ENCODE results near the gene EVL. TPM values are rescaled to one million over a fixed set of nuclear protein-coding genes. Genes with fewer than 3 reads are reported as not detected.
A peak's percentile ranks its signal among the peaks of the same experiment; 100 is the strongest.

The EVL gene
- total and polyA plus RNA-seq, 10 of the 15 experiments (the other 5 are each of a cell fraction or from before 2014, with no cell fraction given), result 11.9 to 341 (median 89.8) TPM

DNA sequence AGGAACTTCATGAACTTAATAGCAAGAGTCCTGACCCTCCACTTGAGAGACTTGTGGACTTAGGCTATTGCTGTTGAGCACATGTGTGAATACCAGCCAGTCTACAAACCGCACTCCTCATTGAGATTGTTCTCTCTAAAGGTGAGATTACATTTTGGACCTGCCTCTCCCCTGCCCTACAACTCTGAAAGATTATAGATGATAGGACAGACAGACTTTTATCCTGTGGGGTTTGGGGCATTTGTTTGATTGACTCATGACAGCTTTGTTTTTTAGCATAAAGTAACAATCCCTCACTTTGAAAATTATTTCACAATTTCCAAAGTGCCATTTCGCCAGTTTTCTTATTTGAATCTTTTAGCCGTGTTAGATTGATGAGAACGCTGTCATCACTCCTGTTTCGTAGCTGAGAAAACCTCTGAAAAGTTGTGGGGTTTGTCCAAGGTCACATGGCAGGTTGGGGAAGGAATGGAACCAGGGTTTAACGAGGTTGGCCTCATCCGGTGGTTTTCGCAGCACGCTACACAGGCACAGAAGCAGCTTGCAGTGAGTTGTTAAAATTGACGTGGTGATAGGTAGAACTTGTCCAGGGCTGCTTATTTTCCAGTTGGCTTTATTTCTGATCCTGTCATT, 836 bp downstream of the EVL start (continued):
- TF ChIP-seq, protein P1, sequence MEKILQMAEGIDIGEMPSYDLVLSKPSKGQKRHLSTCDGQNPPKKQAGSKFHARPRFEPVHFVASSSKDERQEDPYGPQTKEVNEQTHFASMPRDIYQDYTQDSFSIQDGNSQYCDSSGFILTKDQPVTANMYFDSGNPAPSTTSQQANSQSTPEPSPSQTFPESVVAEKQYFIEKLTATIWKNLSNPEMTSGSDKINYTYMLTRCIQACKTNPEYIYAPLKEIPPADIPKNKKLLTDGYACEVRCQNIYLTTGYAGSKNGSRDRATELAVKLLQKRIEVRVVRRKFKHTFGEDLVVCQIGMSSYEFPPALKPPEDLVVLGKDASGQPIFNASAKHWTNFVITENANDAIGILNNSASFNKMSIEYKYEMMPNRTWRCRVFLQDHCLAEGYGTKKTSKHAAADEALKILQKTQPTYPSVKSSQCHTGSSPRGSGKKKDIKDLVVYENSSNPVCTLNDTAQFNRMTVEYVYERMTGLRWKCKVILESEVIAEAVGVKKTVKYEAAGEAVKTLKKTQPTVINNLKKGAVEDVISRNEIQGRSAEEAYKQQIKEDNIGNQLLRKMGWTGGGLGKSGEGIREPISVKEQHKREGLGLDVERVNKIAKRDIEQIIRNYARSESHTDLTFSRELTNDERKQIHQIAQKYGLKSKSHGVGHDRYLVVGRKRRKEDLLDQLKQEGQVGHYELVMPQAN (conservative IDR thresholded peaks at IDR 0.05), result no peak
- TF ChIP-seq TAF1 (IDR thresholded peaks at IDR 0.05; ENCODE audit: borderline replicate concordance, low read depth, low read length) (peak; percentile 87), NR2F1 (conservative IDR thresholded peaks at IDR 0.05) (peak; percentile 56; the same call in 1 of the 2 replicates), HDAC2 (IDR thresholded peaks at IDR 0.05) (no peak), IKZF2 (IDR thresholded peaks at IDR 0.05) (peak; percentile 87 to 89; a peak in 3 of 4 replicates), ZNF207 (IDR thresholded peaks at IDR 0.05; ENCODE audit: borderline replicate concordance) (no peak; the same call in 1 of the 2 replicates), SP1 (IDR thresholded peaks at IDR 0.05; ENCODE audit: low read depth, low read length) (peak; percentile 84), CEBPB (IDR thresholded peaks at IDR 0.05; ENCODE audit: borderline replicate concordance in 1 of 2, low read depth in 2 of 2, low read length in 2 of 2) (no peak), TCF3 (IDR thresholded peaks at IDR 0.05; ENCODE audit: borderline replicate concordance, insufficient read depth, low read depth, low read length) (peak; percentile 86), BRCA1 (IDR thresholded peaks at IDR 0.05; ENCODE audit: low read depth, low read length) (no peak), BMI1 (IDR thresholded peaks at IDR 0.05; ENCODE audit: borderline replicate concordance) (no peak), RAD51 (IDR thresholded peaks at IDR 0.05) (peak; percentile 94), SMAD5 (IDR thresholded peaks at IDR 0.05; ENCODE audit: low read depth) (no peak), ZNF384 (IDR thresholded peaks at IDR 0.05; ENCODE audit: borderline replicate concordance, low read depth, low read length) (no peak), NR2C1 (IDR thresholded peaks at IDR 0.05) (no peak), IKZF1 (conservative IDR thresholded peaks at IDR 0.05) (peak; percentile 71; the same call in 1 of the 2 replicates), YY1 (IDR thresholded peaks at IDR 0.05; ENCODE audit: low read depth, low read length) (peak; percentile 79), RCOR1 (conservative IDR thresholded peaks at IDR 0.05; ENCODE audit: low read depth, low read length) (no peak; the same call in 1 of the 2 replicates), KLF5 (IDR thresholded peaks at IDR 0.05; ENCODE audit: partially characterized antibody) (peak; percentile 69)
- TF ChIP-seq, protein P2, sequence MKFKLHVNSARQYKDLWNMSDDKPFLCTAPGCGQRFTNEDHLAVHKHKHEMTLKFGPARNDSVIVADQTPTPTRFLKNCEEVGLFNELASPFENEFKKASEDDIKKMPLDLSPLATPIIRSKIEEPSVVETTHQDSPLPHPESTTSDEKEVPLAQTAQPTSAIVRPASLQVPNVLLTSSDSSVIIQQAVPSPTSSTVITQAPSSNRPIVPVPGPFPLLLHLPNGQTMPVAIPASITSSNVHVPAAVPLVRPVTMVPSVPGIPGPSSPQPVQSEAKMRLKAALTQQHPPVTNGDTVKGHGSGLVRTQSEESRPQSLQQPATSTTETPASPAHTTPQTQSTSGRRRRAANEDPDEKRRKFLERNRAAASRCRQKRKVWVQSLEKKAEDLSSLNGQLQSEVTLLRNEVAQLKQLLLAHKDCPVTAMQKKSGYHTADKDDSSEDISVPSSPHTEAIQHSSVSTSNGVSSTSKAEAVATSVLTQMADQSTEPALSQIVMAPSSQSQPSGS (IDR thresholded peaks at IDR 0.05; ENCODE audit: low read length), result peak; percentile 78
- TF ChIP-seq, protein P3, sequence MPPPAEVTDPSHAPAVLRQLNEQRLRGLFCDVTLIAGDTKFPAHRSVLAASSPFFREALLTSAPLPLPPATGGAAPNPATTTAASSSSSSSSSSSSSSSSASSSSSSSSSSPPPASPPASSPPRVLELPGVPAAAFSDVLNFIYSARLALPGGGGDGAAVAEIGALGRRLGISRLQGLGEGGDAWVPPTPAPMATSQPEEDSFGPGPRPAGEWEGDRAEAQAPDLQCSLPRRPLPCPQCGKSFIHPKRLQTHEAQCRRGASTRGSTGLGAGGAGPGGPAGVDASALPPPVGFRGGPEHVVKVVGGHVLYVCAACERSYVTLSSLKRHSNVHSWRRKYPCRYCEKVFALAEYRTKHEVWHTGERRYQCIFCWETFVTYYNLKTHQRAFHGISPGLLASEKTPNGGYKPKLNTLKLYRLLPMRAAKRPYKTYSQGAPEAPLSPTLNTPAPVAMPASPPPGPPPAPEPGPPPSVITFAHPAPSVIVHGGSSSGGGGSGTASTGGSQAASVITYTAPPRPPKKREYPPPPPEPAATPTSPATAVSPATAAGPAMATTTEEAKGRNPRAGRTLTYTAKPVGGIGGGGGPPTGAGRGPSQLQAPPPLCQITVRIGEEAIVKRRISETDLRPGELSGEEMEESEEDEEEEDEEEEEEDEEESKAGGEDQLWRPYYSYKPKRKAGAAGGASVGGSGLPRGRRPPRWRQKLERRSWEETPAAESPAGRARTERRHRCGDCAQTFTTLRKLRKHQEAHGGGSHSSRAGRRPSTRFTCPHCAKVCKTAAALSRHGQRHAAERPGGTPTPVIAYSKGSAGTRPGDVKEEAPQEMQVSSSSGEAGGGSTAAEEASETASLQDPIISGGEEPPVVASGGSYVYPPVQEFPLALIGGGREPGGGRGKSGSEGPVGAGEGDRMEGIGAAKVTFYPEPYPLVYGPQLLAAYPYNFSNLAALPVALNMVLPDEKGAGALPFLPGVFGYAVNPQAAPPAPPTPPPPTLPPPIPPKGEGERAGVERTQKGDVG (CRISPR knock-in tag; IDR thresholded peaks at IDR 0.05), result no peak
- TF ChIP-seq, protein P4, sequence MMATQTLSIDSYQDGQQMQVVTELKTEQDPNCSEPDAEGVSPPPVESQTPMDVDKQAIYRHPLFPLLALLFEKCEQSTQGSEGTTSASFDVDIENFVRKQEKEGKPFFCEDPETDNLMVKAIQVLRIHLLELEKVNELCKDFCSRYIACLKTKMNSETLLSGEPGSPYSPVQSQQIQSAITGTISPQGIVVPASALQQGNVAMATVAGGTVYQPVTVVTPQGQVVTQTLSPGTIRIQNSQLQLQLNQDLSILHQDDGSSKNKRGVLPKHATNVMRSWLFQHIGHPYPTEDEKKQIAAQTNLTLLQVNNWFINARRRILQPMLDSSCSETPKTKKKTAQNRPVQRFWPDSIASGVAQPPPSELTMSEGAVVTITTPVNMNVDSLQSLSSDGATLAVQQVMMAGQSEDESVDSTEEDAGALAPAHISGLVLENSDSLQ (IDR thresholded peaks at IDR 0.05), result peak; percentile 86
- TF ChIP-seq, protein P5, sequence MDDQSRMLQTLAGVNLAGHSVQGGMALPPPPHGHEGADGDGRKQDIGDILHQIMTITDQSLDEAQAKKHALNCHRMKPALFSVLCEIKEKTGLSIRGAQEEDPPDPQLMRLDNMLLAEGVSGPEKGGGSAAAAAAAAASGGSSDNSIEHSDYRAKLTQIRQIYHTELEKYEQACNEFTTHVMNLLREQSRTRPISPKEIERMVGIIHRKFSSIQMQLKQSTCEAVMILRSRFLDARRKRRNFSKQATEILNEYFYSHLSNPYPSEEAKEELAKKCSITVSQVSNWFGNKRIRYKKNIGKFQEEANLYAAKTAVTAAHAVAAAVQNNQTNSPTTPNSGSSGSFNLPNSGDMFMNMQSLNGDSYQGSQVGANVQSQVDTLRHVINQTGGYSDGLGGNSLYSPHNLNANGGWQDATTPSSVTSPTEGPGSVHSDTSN (IDR thresholded peaks at IDR 0.05; ENCODE audit: insufficient replicate concordance, low read depth, low read length), result no peak

All from GM12878 (cell line).